WI38 (cell line): Measurements from ENCODE around the gene GATC.

Experiments
- H3K4me3 ChIP-seq: 2 replicates; pipeline ENCODE4 v1.5.1; 2011; ENCODE audit warnings: low read depth, mild to moderate bottlenecking, control low read depth, low read length
- TF ChIP-seq, protein P1 (sequence below): IDR thresholded peaks from 2 replicates; pipeline ENCODE4 v1.5.1; 2012; ENCODE audit warnings: low read depth, mild to moderate bottlenecking, control low read depth, low read length

The GATC gene

DNA sequence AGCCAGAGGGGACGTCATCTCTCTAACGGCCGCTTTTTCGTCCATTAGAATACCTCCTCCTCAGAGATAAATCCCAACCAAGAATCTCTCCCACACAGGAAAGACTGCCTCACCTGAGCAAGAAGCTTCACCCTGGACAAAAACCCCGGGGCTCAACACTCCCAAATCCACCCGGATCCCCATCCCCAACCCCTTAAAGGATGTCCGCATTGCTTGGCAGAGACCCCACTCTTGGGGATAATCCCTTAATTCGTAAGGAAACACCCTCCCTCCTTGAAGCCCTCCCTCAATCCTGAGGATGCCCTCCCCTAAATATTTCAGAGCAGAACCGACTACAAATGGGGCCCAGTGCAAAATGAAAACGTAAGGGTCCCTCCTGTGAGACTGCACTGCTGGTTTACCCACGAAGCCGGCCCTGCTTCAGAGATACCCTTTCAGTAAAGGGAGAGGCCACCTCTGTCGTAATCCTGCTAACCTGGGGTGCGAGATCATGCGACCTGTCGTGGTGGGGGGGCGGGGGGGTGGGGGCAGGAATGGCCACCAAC is 49.0 kb downstream of the GATC start:
- TF ChIP-seq, protein P1, sequence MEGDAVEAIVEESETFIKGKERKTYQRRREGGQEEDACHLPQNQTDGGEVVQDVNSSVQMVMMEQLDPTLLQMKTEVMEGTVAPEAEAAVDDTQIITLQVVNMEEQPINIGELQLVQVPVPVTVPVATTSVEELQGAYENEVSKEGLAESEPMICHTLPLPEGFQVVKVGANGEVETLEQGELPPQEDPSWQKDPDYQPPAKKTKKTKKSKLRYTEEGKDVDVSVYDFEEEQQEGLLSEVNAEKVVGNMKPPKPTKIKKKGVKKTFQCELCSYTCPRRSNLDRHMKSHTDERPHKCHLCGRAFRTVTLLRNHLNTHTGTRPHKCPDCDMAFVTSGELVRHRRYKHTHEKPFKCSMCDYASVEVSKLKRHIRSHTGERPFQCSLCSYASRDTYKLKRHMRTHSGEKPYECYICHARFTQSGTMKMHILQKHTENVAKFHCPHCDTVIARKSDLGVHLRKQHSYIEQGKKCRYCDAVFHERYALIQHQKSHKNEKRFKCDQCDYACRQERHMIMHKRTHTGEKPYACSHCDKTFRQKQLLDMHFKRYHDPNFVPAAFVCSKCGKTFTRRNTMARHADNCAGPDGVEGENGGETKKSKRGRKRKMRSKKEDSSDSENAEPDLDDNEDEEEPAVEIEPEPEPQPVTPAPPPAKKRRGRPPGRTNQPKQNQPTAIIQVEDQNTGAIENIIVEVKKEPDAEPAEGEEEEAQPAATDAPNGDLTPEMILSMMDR = no peak
- peak overlapping the region; percentile 91 for H3K4me3 ChIP-seq

GRCh38 chr12:120495731-120496412 is 49.6 kb downstream of the GATC start, which contains the start of gene DYNLL1:
DYNLL1 (plus strand) TSS chr12:120496113; CDS start chr12:120496422, 309 bp downstream.
- TF ChIP-seq, protein P1 = no peak
- H3K4me3 ChIP-seq = peak within 1 kb of the TSS; percentile 91

GRCh38 chr12:120496413-120497340 is 50.4 kb downstream of the GATC start:
- TF ChIP-seq, protein P1 = no peak
- H3K4me3 ChIP-seq = peak overlapping the region; percentile 91

GRCh38 chr12:120497524-120498150 is 51.4 kb downstream of the GATC start:
- peak overlapping the region; percentile 91 for H3K4me3 ChIP-seq
- TF ChIP-seq, protein P1 = no peak

GRCh38 chr12:120498870-120499515 is 52.7 kb downstream of the GATC start:
- H3K4me3 ChIP-seq = no peak overlapping the region
- TF ChIP-seq, protein P1 = no peak

DNA sequence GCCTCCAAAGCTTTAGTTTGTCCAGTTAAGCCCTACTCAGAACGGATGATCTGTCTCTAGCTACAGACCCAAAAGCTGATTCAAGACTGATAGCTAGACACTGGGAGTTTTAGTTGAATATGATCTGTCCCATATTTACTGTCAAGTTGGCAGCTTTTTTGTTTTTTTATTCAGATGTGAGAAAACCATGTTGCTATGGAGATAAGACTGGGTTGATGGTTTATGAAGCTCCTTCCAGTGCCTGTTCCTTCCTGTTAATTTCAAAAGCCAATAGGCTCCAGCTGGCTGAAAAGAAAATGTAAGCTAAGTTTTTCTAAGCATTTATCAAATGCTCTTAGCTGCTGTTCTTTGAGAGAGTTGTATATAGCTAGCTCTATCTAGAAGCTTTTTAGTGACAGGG is 54.3 kb downstream of the GATC start:
- H3K4me3 ChIP-seq = no peak overlapping the region
- TF ChIP-seq, protein P1 = no peak
